Ovary (tissue), 9 donors: ENCODE results near the gene ATG5. TPM values are rescaled to one million over a fixed set of nuclear protein-coding genes. Genes with fewer than 3 reads are reported as not detected.

Experiments
- DNase-seq, 5 donors: peaks; one replicate each; pipeline ENCODE4 v3.0.0-alpha.2; 2019 to 2020
- H3K27ac ChIP-seq, 2 donors: fragments of 200-600 bp; one replicate each; pipeline versions ENCODE4 v1.5.1 to v1.8.0; 2019 to 2022
- H3K27me3 ChIP-seq: fragments of 200-600 bp; one replicate; pipeline ENCODE4 v1.8.0; 2022
- H3K36me3 ChIP-seq: fragments of 200-600 bp; sonication (generic); one replicate; pipeline ENCODE4 v1.5.1; 2019
- H3K4me1 ChIP-seq: one replicate; pipeline ENCODE4 v1.8.1; 2013; ENCODE audit warnings: mild to moderate bottlenecking, moderate library complexity; ENCODE audit not compliant: insufficient read depth
- H3K4me3 ChIP-seq: fragments of 200-600 bp; sonication (generic); one replicate; pipeline ENCODE4 v1.5.1; 2017
- H3K9me3 ChIP-seq, 2 donors: fragments of 200-600 bp in 1 of 2; sonication (generic) in 1 of 2; one replicate each; pipeline versions ENCODE4 v1.5.1 to v1.8.1; 2013 to 2019; ENCODE audit warnings: mild to moderate bottlenecking in 1 of 2, moderate library complexity in 1 of 2
- EP300 ChIP-seq: sonication (generic); formaldehyde crosslinking; IDR thresholded peaks from one replicate; pipeline ENCODE4 v1.6.1; 2017; ENCODE audit warnings: antibody characterized with exemption
- POLR2A ChIP-seq: fragments of 450-650 bp; IDR thresholded peaks from one replicate; pipeline ENCODE4 v1.6.1; 2017; ENCODE audit warnings: antibody characterized with exemption, mild to moderate bottlenecking, moderate library complexity
- WGBS, 3 donors: extraction: QIAGEN DNeasy Blood & Tissue Kit in 1 of 3; methylation state at CpG; one replicate each; pipeline versions ENCODE4 v1.1.5 to v1.1.7; 2013 to 2017; 5-methylcytosine and 5-hydroxymethylcytosine counted together
- intact Hi-C, 4 donors: fragments of 100-400 bp; cut with DNase I; formaldehyde crosslinking; loops; one replicate each; pipeline versions ENCODE4 v1.11.0 to v1.15.1; 2022 to 2023
- polyA plus RNA-seq, 2 donors: library from polyadenylated mRNA; stranded (reverse); fragments of 200-250 nt in 1 of 2; fragments of 350-450 nt in 1 of 2; fragmentation: Illumina TruSeq in 1 of 2; extraction: RNeasy Lipid Tissue Mini Kit (QIAGEN cat#74804) in 1 of 2; gene quantifications; one replicate each; pipeline ENCODE4 v1.2.3, GENCODE V29; 2013 to 2014
- small RNA-seq: library from RNA; depleted of rRNA; stranded (forward); fragments of <200 nt; gene quantifications from one replicate; pipeline ENCODE3, GENCODE V24; 2016
- total RNA-seq, 7 donors: library from RNA; depleted of rRNA in 2 of 7; stranded (reverse); fragments of >200 nt in 2 of 7; fragmentation: NEBNext Ultra II Directional in 3 of 7; extraction: Animal tissue kit (Norgen Biotek cat#: 25700) in 3 of 7; gene quantifications; one replicate each; pipeline versions ENCODE4 v1.1.0 to v1.2.4, GENCODE V29; 2016 to 2023
- TF ChIP-seq, protein P1 (sequence below), 3 donors: fragments of 450-650 bp in 2 of 3; fragments of 200-600 bp in 1 of 3; IDR thresholded peaks; one replicate each; pipeline versions ENCODE4 v1.5.1 to v1.8.0; 2016 to 2022; ENCODE audit warnings: antibody characterized with exemption in 3 of 3, mild to moderate bottlenecking in 1 of 3
- donor health status: DM: no; HTN: no; CAD: no; lungs with moderate emphysema.
- donor health status: DM: no; HTN: no; CAD: no.
- donor health status: Bipolar disorder and iron deficiency.
- donor health status: DM: yes; HTN: yes; CAD: no.
- donor health status: DM: no; HTN: no; CAD: no.
- donor health status: DM: yes; HTN: yes; CAD: no.

The ATG5 gene
- total and polyA plus RNA-seq, 9 donors: 17.3 to 35.2 (median 28.3) TPM

DNA sequence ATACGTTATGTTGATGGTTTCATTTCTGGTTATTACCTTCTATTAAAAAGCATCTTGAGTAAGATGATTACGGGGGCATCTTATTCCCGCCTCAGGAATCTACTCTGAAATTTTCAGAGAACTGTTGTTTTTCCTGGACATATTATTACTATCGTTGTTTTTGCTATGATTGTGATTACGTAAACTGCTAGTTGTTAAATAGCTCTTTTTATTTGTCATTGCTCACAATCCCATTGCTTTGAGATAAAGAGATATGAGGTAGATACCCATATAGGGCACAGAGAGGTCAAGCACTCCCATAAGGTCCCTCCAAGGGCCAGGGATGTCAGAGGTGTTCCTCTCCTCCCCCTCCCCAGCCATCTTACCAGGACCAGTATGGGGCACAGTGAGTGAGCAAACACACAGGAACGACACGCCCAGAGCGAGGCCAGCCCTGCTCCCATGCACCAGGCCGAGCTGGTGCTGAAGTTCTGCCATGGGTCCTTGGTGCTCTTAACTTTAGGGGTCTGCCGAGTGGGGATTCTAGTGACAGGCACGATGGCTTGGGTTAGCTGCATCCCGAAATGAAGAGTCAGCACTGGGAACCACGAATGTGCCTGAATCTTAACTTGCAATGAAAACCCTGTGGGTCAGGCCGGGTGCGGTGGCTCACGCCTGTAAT, 189.5 kb downstream of the ATG5 start:
- no peaks in the 10 kb centered on the region for H3K27me3 ChIP-seq
- WGBS, 3 donors: 88 to 90% (median 88%) methylated on average over 16 of the region's 16 CpGs
- H3K36me3 ChIP-seq: no peaks in the 10 kb centered on the region
- no peak overlapping the region for H3K4me3 ChIP-seq
- intact Hi-C loops: no loop called here
- no peaks in the 10 kb centered on the region for H3K9me3 ChIP-seq
- no peaks in the 10 kb centered on the region for H3K4me1 ChIP-seq
- TF ChIP-seq EP300 (no peak), POLR2A (no peak)
- TF ChIP-seq, protein P1, sequence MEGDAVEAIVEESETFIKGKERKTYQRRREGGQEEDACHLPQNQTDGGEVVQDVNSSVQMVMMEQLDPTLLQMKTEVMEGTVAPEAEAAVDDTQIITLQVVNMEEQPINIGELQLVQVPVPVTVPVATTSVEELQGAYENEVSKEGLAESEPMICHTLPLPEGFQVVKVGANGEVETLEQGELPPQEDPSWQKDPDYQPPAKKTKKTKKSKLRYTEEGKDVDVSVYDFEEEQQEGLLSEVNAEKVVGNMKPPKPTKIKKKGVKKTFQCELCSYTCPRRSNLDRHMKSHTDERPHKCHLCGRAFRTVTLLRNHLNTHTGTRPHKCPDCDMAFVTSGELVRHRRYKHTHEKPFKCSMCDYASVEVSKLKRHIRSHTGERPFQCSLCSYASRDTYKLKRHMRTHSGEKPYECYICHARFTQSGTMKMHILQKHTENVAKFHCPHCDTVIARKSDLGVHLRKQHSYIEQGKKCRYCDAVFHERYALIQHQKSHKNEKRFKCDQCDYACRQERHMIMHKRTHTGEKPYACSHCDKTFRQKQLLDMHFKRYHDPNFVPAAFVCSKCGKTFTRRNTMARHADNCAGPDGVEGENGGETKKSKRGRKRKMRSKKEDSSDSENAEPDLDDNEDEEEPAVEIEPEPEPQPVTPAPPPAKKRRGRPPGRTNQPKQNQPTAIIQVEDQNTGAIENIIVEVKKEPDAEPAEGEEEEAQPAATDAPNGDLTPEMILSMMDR (IDR thresholded peaks at IDR 0.05): no peak
- no peak for DNase-seq
- no peak overlapping the region for H3K27ac ChIP-seq

DNA sequence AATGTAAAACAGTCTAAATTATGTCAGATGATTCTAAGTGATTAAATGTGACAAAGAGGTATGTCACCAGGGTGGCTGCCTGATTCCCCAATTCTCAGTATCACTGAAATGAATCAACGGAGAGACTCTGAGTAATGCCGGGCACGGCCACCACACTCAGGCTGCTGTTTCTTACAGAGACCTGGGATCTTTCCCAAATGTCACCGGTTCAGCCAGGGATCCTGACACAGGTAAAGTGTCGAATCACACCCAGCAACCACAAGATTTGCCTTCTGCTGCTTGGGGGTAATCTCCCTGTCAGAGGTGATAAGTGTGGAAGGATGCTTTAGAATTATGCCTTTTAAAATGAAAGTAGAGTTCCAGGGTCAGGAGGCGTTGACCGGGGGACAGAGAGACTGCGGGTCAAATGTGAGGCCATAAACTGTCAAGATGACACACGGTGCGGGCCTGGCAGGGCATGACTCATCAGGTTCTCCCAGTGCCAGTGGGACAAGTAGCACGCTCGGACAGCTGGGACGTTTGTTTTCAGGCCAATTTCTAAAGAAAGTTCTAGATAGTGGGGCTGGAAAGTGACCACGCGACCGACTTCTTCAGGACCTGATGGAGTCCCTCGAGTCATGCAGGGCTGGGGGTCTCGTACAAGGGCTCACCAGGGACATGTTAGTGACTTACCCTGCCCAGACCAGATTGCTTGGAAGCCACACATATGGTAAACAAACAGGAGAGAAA, 190.5 kb downstream of the ATG5 start:
- TF ChIP-seq POLR2A (no peak), EP300 (no peak)
- TF ChIP-seq, protein P1 (IDR thresholded peaks at IDR 0.05): no peak
- Histone ChIP-seq H3K4me1 (no peaks in the 10 kb centered on the region), H3K27ac (no peak overlapping the region), H3K9me3 (no peaks in the 10 kb centered on the region), H3K27me3 (no peaks in the 10 kb centered on the region), H3K36me3 (no peaks in the 10 kb centered on the region), H3K4me3 (no peak overlapping the region)
- 58 to 65% (median 61%) methylated on average over 18 of the region's 18 CpGs for WGBS, 3 donors
- intact Hi-C loops: no loop called here
- no peak for DNase-seq

Small RNA genes lying within 50 kb of the gene (small RNA-seq; reads per million reads assigned to genes)
- gene RF00015: not detected
- not detected for gene RN7SL47P
- not detected for gene RNU6-344P

Other genes starting within 250 kb of the ATG5 start
- gene PRDM1, start 239.4 kb downstream of the ATG5 start, total RNA-seq: 10 to 100 TPM in 1 of 7 donors, 1 to 10 TPM in 6; 3.5 to 10.6 (median 4.4) TPM
- 1 to 10 TPM; 2.7 to 7.2 TPM for gene PRDM1, start 239.4 kb downstream of the ATG5 start, polyA plus RNA-seq
- 1 to 10 TPM; 3.0 to 7.4 (median 3.8) TPM for gene CRYBG1, start 35.0 kb upstream of the ATG5 start, total RNA-seq
- gene CRYBG1, start 35.0 kb upstream of the ATG5 start, polyA plus RNA-seq: 1 to 10 TPM; 1.5 to 5.3 TPM